ENCODE results near the gene WDTC1. TPM values are rescaled to one million over a fixed set of nuclear protein-coding genes. Genes with fewer than 3 reads are reported as not detected.

Gene WDTC1
- total RNA-seq, 1 donor from 2014 or later, result 36.0 TPM

GRCh38 chr1:27290581-27290980, 56.1 kb downstream of the WDTC1 start:
- H3K36me3 Mint-ChIP-seq (ENCODE audit: low read depth, unreplicated experiment), result peaks cover 23% of the 10 kb centered on the region
- peaks cover 3% of the 10 kb centered on the region for H3K27me3 Mint-ChIP-seq (ENCODE audit: unreplicated experiment)
- DNase-seq (ENCODE audit: low spot score), result no peak
- no peaks in the 10 kb centered on the region for H3K4me1 Mint-ChIP-seq (ENCODE audit: unreplicated experiment)
- no peak overlapping the region for H3K27ac Mint-ChIP-seq (ENCODE audit: unreplicated experiment)
- TF ChIP-seq CTCF (IDR thresholded peaks at IDR 0.05; ENCODE audit: unreplicated experiment), result no peak
- no peaks in the 10 kb centered on the region for H3K9me3 Mint-ChIP-seq (ENCODE audit: unreplicated experiment)
- peak overlapping the region; percentile 6 for H3K4me3 Mint-ChIP-seq (ENCODE audit: unreplicated experiment)

- H3K4me3 Mint-ChIP-seq (ENCODE audit: unreplicated experiment), result no peak overlapping the region
- H3K27ac Mint-ChIP-seq (ENCODE audit: unreplicated experiment), result no peak overlapping the region
- no peak for DNase-seq (ENCODE audit: low spot score)
- no peak for TF ChIP-seq CTCF (IDR thresholded peaks at IDR 0.05; ENCODE audit: unreplicated experiment)
- H3K36me3 Mint-ChIP-seq (ENCODE audit: low read depth, unreplicated experiment), result peaks cover 29% of the 10 kb centered on the region
- H3K9me3 Mint-ChIP-seq (ENCODE audit: unreplicated experiment), result no peaks in the 10 kb centered on the region
- peaks cover 3% of the 10 kb centered on the region for H3K27me3 Mint-ChIP-seq (ENCODE audit: unreplicated experiment)
- no peaks in the 10 kb centered on the region for H3K4me1 Mint-ChIP-seq (ENCODE audit: unreplicated experiment)
Measured at GRCh38 chr1:27292106-27292505, 57.7 kb downstream of the WDTC1 start.

GRCh38 chr1:27293915-27294314, 59.5 kb downstream of the WDTC1 start:
- Mint-ChIP-seq H3K4me3 (ENCODE audit: unreplicated experiment) (no peak overlapping the region), H3K27me3 (ENCODE audit: unreplicated experiment) (no peaks in the 10 kb centered on the region), H3K27ac (ENCODE audit: unreplicated experiment) (no peak overlapping the region), H3K36me3 (ENCODE audit: low read depth, unreplicated experiment) (peaks cover 22% of the 10 kb centered on the region), H3K4me1 (ENCODE audit: unreplicated experiment) (peaks cover under 1% of the 10 kb centered on the region), H3K9me3 (ENCODE audit: unreplicated experiment) (no peaks in the 10 kb centered on the region)
- no peak for DNase-seq (ENCODE audit: low spot score)
- TF ChIP-seq CTCF (IDR thresholded peaks at IDR 0.05; ENCODE audit: unreplicated experiment), result no peak

GRCh38 chr1:27296773-27297291, 62.4 kb downstream of the WDTC1 start:
- Mint-ChIP-seq H3K4me1 (ENCODE audit: unreplicated experiment) (peaks cover 12% of the 10 kb centered on the region), H3K27ac (ENCODE audit: unreplicated experiment) (no peak overlapping the region), H3K4me3 (ENCODE audit: unreplicated experiment) (no peak overlapping the region), H3K27me3 (ENCODE audit: unreplicated experiment) (peaks cover 8% of the 10 kb centered on the region), H3K9me3 (ENCODE audit: unreplicated experiment) (no peaks in the 10 kb centered on the region), H3K36me3 (ENCODE audit: low read depth, unreplicated experiment) (peaks cover 25% of the 10 kb centered on the region)
- peak; percentile 65 for TF ChIP-seq CTCF (IDR thresholded peaks at IDR 0.05; ENCODE audit: unreplicated experiment)
- peak; percentile 83 for DNase-seq (ENCODE audit: low spot score)

- Mint-ChIP-seq H3K27ac (ENCODE audit: unreplicated experiment) (no peak overlapping the region), H3K27me3 (ENCODE audit: unreplicated experiment) (peaks cover 8% of the 10 kb centered on the region), H3K36me3 (ENCODE audit: low read depth, unreplicated experiment) (peaks cover 20% of the 10 kb centered on the region), H3K9me3 (ENCODE audit: unreplicated experiment) (no peaks in the 10 kb centered on the region), H3K4me3 (ENCODE audit: unreplicated experiment) (no peak overlapping the region), H3K4me1 (ENCODE audit: unreplicated experiment) (peaks cover 12% of the 10 kb centered on the region)
- no peak for TF ChIP-seq CTCF (IDR thresholded peaks at IDR 0.05; ENCODE audit: unreplicated experiment)
- no peak for DNase-seq (ENCODE audit: low spot score)
Measured at GRCh38 chr1:27297903-27298302, 63.5 kb downstream of the WDTC1 start.
